Neural cell (in vitro differentiated cells): ENCODE results near the gene AJUBA. TPM values are rescaled to one million over a fixed set of nuclear protein-coding genes. Genes with fewer than 3 reads are reported as not detected.
A peak's percentile ranks its signal among the peaks of the same experiment; 100 is the strongest.

Experiments used
- H2AFZ ChIP-seq: fragments of 200-600, 300-800 bp; sonication (generic), shearing (Covaris generic); 2 replicates; pipeline ENCODE4 v1.6.0; 2014; ENCODE audit warnings: low read depth, mild to moderate bottlenecking, antibody characterized with exemption, low read length, moderate library complexity
- H3F3A ChIP-seq: fragments of 200-600 bp; shearing (Covaris generic); 2 replicates; pipeline ENCODE4 v1.6.1; 2016; ENCODE audit warnings: mild to moderate bottlenecking, moderate library complexity, mixed read lengths, antibody characterized with exemption, low read length; ENCODE audit not compliant: insufficient read depth, poor library complexity, severe bottlenecking
- H3K27ac ChIP-seq: fragments of 200-600, 300-800 bp; sonication (generic), shearing (Covaris generic); 2 replicates; pipeline ENCODE4 v1.5.1; 2014; ENCODE audit warnings: mild to moderate bottlenecking, low read length, moderate library complexity
- H3K27me3 ChIP-seq: fragments of 300-800, 200-600 bp; sonication (generic), shearing (Covaris generic); 2 replicates; pipeline ENCODE4 v1.6.0; 2014; ENCODE audit warnings: mild to moderate bottlenecking, low read depth, low read length, moderate library complexity; ENCODE audit not compliant: insufficient read depth
- H3K36me3 ChIP-seq: fragments of 300-800, 200-600 bp; sonication (generic), shearing (Covaris generic); 2 replicates; pipeline ENCODE4 v1.5.1; 2014; ENCODE audit warnings: mild to moderate bottlenecking, antibody characterized with exemption, low read length, moderate library complexity; ENCODE audit not compliant: insufficient read depth
- H3K4me2 ChIP-seq: fragments of 300-800, 200-600 bp; sonication (generic), shearing (Covaris generic); 2 replicates; pipeline ENCODE4 v1.6.0; 2014; ENCODE audit warnings: mild to moderate bottlenecking, low read length
- H3K4me3 ChIP-seq: fragments of 300-800, 200-600 bp; sonication (generic), shearing (Covaris generic); 2 replicates; pipeline ENCODE4 v1.5.1; 2014; ENCODE audit warnings: mild to moderate bottlenecking, low read length, moderate library complexity
- H3K79me2 ChIP-seq: fragments of 200-600 bp; shearing (Covaris generic); replicated peaks from 2 replicates; pipeline ENCODE4 v1.6.0; 2014; ENCODE audit warnings: mild to moderate bottlenecking, low read length, moderate library complexity; ENCODE audit not compliant: insufficient read depth
- H3K9ac ChIP-seq: fragments of 300-800, 200-600 bp; sonication (generic), shearing (Covaris generic); 2 replicates; pipeline ENCODE4 v1.6.1; 2016; ENCODE audit warnings: mild to moderate bottlenecking, low read length, mixed read lengths
- H3K9me2 ChIP-seq: fragments of 200-600 bp; shearing (Covaris generic); 2 replicates; pipeline ENCODE4 v1.6.1; 2016; ENCODE audit warnings: mild to moderate bottlenecking, low read length, mixed read lengths; ENCODE audit not compliant: insufficient read depth
- H3K9me3 ChIP-seq: fragments of 200-600, 300-800 bp; sonication (generic), shearing (Covaris generic); 2 replicates; pipeline ENCODE4 v1.6.1; 2016; ENCODE audit warnings: mild to moderate bottlenecking, mixed run types, low read length, moderate library complexity, mixed read lengths
- H4K20me1 ChIP-seq: fragments of 200-600 bp; shearing (Covaris generic); 2 replicates; pipeline ENCODE4 v1.6.1; 2016; ENCODE audit warnings: mild to moderate bottlenecking, mixed run types; ENCODE audit not compliant: insufficient read depth
- EP300 ChIP-seq: fragments of 450-650 bp; conservative IDR thresholded peaks from 2 replicates; pipeline ENCODE4 v1.6.1; 2014; ENCODE audit warnings: antibody characterized with exemption, mild to moderate bottlenecking, moderate library complexity; ENCODE audit not compliant: poor library complexity, severe bottlenecking
- EZH2 ChIP-seq: fragments of 200-600, 300-800 bp; shearing (Covaris generic), sonication (generic); IDR thresholded peaks from 2 replicates; pipeline ENCODE4 v1.6.1; 2014; ENCODE audit warnings: antibody characterized with exemption, low read length, borderline replicate concordance, mild to moderate bottlenecking; ENCODE audit not compliant: insufficient read depth, poor library complexity, severe bottlenecking
- MXI1 ChIP-seq: fragments of 450-650 bp; conservative IDR thresholded peaks from 2 replicates; pipeline ENCODE4 v1.6.1; 2014; ENCODE audit warnings: antibody characterized with exemption, mild to moderate bottlenecking; ENCODE audit not compliant: poor library complexity, severe bottlenecking
- POLR2AphosphoS5 ChIP-seq: IDR thresholded peaks from 2 replicates; pipeline ENCODE4 v1.6.1; 2012
- RAD21 ChIP-seq: fragments of 450-650 bp; conservative IDR thresholded peaks from 2 replicates; pipeline ENCODE4 v1.6.1; 2014; ENCODE audit warnings: antibody characterized with exemption, mild to moderate bottlenecking, moderate library complexity
- SMC3 ChIP-seq: fragments of 450-650 bp; conservative IDR thresholded peaks from 2 replicates; pipeline ENCODE4 v1.6.1; 2014; ENCODE audit warnings: antibody characterized with exemption, mild to moderate bottlenecking, moderate library complexity; ENCODE audit not compliant: poor library complexity
- TAF1 ChIP-seq: IDR thresholded peaks from 2 replicates; pipeline ENCODE4 v1.6.1; 2012; ENCODE audit warnings: low read depth
- polyA plus RNA-seq: library from polyadenylated mRNA; depleted of rRNA; stranded (reverse); fragments of >200 nt; gene quantifications from 2 replicates; pipeline ENCODE4 v1.2.3, GENCODE V29; 2014
- TF ChIP-seq, protein P1 (sequence below): IDR thresholded peaks from 2 replicates; pipeline ENCODE4 v1.6.1; 2012; ENCODE audit warnings: borderline replicate concordance
- TF ChIP-seq, protein P2 (sequence below): fragments of 450-650 bp; IDR thresholded peaks from 2 replicates; pipeline ENCODE4 v1.5.1; 2014; ENCODE audit warnings: antibody characterized with exemption, mild to moderate bottlenecking, moderate library complexity; ENCODE audit not compliant: poor library complexity, severe bottlenecking

The AJUBA gene
- polyA plus RNA-seq, 1 donor from 2014 or later: 1.9 TPM

DNA sequence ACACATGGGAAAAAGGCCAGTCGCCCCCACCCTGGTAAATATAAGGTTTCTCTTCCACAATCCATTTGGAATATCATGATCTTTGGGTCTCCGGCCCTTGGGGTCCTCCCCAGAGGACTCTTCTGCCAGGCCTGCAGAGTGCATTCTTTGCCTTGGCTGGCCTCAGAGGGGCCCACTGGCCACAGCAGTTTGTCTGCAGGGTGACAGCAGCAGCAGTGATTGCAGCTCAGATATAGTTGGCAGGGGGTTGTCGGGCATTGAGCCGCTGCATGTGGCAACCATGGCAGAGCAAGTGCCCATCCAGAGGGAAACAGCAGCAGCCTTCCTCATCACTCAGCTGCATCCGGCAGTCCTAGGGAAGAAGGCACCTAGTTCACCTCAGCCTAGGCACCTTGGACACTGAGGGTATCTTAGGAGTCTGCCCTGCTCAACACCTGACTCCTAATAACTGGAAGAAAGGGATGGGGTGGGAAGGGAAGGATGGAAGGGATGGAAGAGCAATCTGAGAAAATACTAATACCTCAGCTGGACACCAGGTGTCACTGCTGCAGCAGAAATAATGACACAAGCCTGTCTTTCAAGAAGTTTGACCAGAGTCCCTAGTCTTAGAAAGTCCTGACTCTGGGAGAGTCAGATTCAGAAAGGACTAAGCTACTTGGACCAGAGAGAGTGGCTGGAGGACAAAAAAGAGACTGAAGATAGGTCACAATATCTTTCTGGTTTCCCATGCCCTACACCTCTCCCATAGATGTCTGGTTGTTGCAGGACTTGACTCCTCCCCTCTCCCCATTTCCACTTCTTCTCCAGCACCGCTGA is 8.9 kb downstream of the AJUBA start:
- H3K27ac ChIP-seq: no peak overlapping the region
- H4K20me1 ChIP-seq: no peaks in the 10 kb centered on the region
- H3K9ac ChIP-seq: no peak overlapping the region
- TF ChIP-seq RAD21: peak; percentile 76
- TF ChIP-seq, protein P1, sequence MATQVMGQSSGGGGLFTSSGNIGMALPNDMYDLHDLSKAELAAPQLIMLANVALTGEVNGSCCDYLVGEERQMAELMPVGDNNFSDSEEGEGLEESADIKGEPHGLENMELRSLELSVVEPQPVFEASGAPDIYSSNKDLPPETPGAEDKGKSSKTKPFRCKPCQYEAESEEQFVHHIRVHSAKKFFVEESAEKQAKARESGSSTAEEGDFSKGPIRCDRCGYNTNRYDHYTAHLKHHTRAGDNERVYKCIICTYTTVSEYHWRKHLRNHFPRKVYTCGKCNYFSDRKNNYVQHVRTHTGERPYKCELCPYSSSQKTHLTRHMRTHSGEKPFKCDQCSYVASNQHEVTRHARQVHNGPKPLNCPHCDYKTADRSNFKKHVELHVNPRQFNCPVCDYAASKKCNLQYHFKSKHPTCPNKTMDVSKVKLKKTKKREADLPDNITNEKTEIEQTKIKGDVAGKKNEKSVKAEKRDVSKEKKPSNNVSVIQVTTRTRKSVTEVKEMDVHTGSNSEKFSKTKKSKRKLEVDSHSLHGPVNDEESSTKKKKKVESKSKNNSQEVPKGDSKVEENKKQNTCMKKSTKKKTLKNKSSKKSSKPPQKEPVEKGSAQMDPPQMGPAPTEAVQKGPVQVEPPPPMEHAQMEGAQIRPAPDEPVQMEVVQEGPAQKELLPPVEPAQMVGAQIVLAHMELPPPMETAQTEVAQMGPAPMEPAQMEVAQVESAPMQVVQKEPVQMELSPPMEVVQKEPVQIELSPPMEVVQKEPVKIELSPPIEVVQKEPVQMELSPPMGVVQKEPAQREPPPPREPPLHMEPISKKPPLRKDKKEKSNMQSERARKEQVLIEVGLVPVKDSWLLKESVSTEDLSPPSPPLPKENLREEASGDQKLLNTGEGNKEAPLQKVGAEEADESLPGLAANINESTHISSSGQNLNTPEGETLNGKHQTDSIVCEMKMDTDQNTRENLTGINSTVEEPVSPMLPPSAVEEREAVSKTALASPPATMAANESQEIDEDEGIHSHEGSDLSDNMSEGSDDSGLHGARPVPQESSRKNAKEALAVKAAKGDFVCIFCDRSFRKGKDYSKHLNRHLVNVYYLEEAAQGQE: no peak
- peak; percentile 77 for TF ChIP-seq SMC3
- TF ChIP-seq, protein P2, sequence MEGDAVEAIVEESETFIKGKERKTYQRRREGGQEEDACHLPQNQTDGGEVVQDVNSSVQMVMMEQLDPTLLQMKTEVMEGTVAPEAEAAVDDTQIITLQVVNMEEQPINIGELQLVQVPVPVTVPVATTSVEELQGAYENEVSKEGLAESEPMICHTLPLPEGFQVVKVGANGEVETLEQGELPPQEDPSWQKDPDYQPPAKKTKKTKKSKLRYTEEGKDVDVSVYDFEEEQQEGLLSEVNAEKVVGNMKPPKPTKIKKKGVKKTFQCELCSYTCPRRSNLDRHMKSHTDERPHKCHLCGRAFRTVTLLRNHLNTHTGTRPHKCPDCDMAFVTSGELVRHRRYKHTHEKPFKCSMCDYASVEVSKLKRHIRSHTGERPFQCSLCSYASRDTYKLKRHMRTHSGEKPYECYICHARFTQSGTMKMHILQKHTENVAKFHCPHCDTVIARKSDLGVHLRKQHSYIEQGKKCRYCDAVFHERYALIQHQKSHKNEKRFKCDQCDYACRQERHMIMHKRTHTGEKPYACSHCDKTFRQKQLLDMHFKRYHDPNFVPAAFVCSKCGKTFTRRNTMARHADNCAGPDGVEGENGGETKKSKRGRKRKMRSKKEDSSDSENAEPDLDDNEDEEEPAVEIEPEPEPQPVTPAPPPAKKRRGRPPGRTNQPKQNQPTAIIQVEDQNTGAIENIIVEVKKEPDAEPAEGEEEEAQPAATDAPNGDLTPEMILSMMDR: peak; percentile 84
- H3K27me3 ChIP-seq: no peaks in the 10 kb centered on the region
- no peaks in the 10 kb centered on the region for H3K9me3 ChIP-seq
- no peak overlapping the region for H3K4me3 ChIP-seq
- H3K79me2 ChIP-seq: peaks cover 5% of the 10 kb centered on the region
- no peak overlapping the region for H2AFZ ChIP-seq
- no peaks in the 10 kb centered on the region for H3K36me3 ChIP-seq
- H3F3A ChIP-seq: no peaks in the 10 kb centered on the region
- H3K9me2 ChIP-seq: no peaks in the 10 kb centered on the region
- H3K4me2 ChIP-seq: no peak overlapping the region

GRCh38 chr14:22972313-22972930 is 9.9 kb downstream of the AJUBA start:
- Histone ChIP-seq H2AFZ (no peak overlapping the region), H3K79me2 (no peaks in the 10 kb centered on the region), H3K9ac (no peak overlapping the region), H3K4me3 (no peak overlapping the region), H3K9me2 (no peaks in the 10 kb centered on the region), H4K20me1 (no peaks in the 10 kb centered on the region), H3K27me3 (no peaks in the 10 kb centered on the region), H3K36me3 (no peaks in the 10 kb centered on the region), H3K9me3 (no peaks in the 10 kb centered on the region), H3K4me2 (no peak overlapping the region), H3K27ac (no peak overlapping the region), H3F3A (no peaks in the 10 kb centered on the region)
- TF ChIP-seq, protein P1: no peak
- TF ChIP-seq EZH2 (no peak), TAF1 (no peak), POLR2AphosphoS5 (no peak), SMC3 (no peak), RAD21 (no peak), EP300 (no peak), MXI1 (no peak)
- TF ChIP-seq, protein P2: no peak
